WTC11 (cell line): ENCODE data around the gene PLCZ1.

Experiments used
- CTCF ChIP-seq: fragments of 200-600 bp; IDR thresholded peaks from 2 replicates; pipeline ENCODE4 v1.8.0; 2022; ENCODE audit warnings: antibody characterized with exemption
- ETV6 ChIP-seq: sonication (generic); formaldehyde crosslinking; IDR thresholded peaks from 2 replicates; pipeline ENCODE4 v1.8.1; 2022; ENCODE audit warnings: mild to moderate bottlenecking, missing genetic modification reagents
- HMGXB4 ChIP-seq: sonication (generic); formaldehyde crosslinking; IDR thresholded peaks from 2 replicates; pipeline ENCODE4 v1.8.1; 2023; ENCODE audit warnings: mild to moderate bottlenecking, moderate library complexity, missing genetic modification reagents
- MAX ChIP-seq: sonication (generic); formaldehyde crosslinking; IDR thresholded peaks from 2 replicates; pipeline ENCODE4 v1.8.0; 2022; ENCODE audit warnings: mild to moderate bottlenecking, missing genetic modification reagents
- NFATC4 ChIP-seq: fragments of 250-450 bp; sonication (Bioruptor Pico); IDR thresholded peaks from 2 replicates; pipeline ENCODE4 v1.9.0; 2021; ENCODE audit warnings: mild to moderate bottlenecking
- NFE2L1 ChIP-seq: sonication (generic); formaldehyde crosslinking; IDR thresholded peaks from 2 replicates; pipeline ENCODE4 v1.8.1; 2023; ENCODE audit warnings: missing genetic modification reagents
- USF2 ChIP-seq: sonication (generic); formaldehyde crosslinking; IDR thresholded peaks from 2 replicates; pipeline ENCODE4 v1.8.1; 2023; ENCODE audit warnings: mild to moderate bottlenecking, missing genetic modification reagents, moderate library complexity
- ZNF512 ChIP-seq: sonication (generic); formaldehyde crosslinking; IDR thresholded peaks from 2 replicates; pipeline ENCODE4 v1.8.1; 2022; ENCODE audit warnings: missing genetic modification reagents, borderline replicate concordance

GRCh38 chr12:18752280-18752920, 14.6 kb upstream of the PLCZ1 start:
- no peak for TF ChIP-seq CTCF
- no peak for TF ChIP-seq NFATC4
- TF ChIP-seq ETV6, result no peak
- TF ChIP-seq ZNF512 (CRISPR knock-in tag), result no peak
- TF ChIP-seq USF2 (CRISPR knock-in tag), result 0 out of 2 replicates have a peak, but pooled peaks have one; percentile 5
- peak; percentile 49; the same call in 1 of the 2 replicates for TF ChIP-seq NFE2L1
- no peak for TF ChIP-seq MAX (CRISPR knock-in tag)
- no peak for TF ChIP-seq HMGXB4
